ENCODE results near the gene WNT4.

GRCh38 chr1:22111115-22111514 is 31.8 kb downstream of the WNT4 start:
- TF ChIP-seq POLR2AphosphoS5 (IDR thresholded peaks at IDR 0.05; ENCODE audit: low read depth, low read length) (no peak), POLR2A (IDR thresholded peaks at IDR 0.05; ENCODE audit: low read depth, low read length) (no peak)
